K562 (cell line): ENCODE data around the gene PGAP2. TPM values are rescaled to one million over a fixed set of nuclear protein-coding genes. Genes with fewer than 3 reads are reported as not detected.
A peak's percentile ranks its signal among the peaks of the same experiment; 100 is the strongest.

ENCODE experiments used
- ARID1B ChIP-seq: fragments of 450-650 bp; IDR thresholded peaks from 2 replicates; pipeline ENCODE4 v1.6.1; 2016; ENCODE audit warnings: antibody characterized with exemption, mild to moderate bottlenecking, inconsistent platforms
- ATF1 ChIP-seq, 2 experiments: fragments of 450-650 bp in 1 of 2; IDR thresholded peaks; 2 replicates each; pipeline ENCODE4 v1.6.1; 2016; ENCODE audit warnings: missing compliant biosample characterization in 1 of 2, missing genetic modification characterization in 1 of 2
- CCNT2 ChIP-seq: IDR thresholded peaks from 2 replicates; pipeline ENCODE4 v1.6.1; 2011; ENCODE audit warnings: borderline replicate concordance, low read depth, mild to moderate bottlenecking, moderate library complexity, mixed read lengths, low read length; ENCODE audit not compliant: insufficient read length; ENCODE audit errors: extremely low read depth
- CEBPB ChIP-seq: fragments of 450-650 bp; IDR thresholded peaks from 2 replicates; pipeline ENCODE4 v1.6.1; 2016; ENCODE audit warnings: missing genetic modification characterization, missing compliant biosample characterization
- CHD2 ChIP-seq: IDR thresholded peaks from 2 replicates; pipeline ENCODE4 v1.6.1; 2011; ENCODE audit warnings: low read depth, low read length
- ESRRA ChIP-seq: fragments of 450-650 bp; IDR thresholded peaks from 2 replicates; pipeline ENCODE4 v1.6.1; 2014; ENCODE audit warnings: low read depth, mild to moderate bottlenecking, moderate library complexity, borderline replicate concordance
- HDAC2 ChIP-seq: fragments of 450-650 bp; IDR thresholded peaks from 2 replicates; pipeline ENCODE4 v1.6.1; 2016; ENCODE audit warnings: mild to moderate bottlenecking
- HDAC3 ChIP-seq: fragments of 450-650 bp; IDR thresholded peaks from 2 replicates; pipeline ENCODE4 v1.6.1; 2018; ENCODE audit warnings: borderline replicate concordance, mild to moderate bottlenecking, moderate library complexity; ENCODE audit not compliant: partially characterized antibody
- IFI16 ChIP-seq: fragments of 250-450 bp; sonication (Bioruptor Pico); IDR thresholded peaks from 2 replicates; pipeline ENCODE4 v2.1.2; 2022; ENCODE audit warnings: mild to moderate bottlenecking, inconsistent platforms
- JUND ChIP-seq, 2 experiments: IDR thresholded peaks; 2 replicates in 1 of 2; 3 replicates in 1 of 2; pipeline ENCODE4 v1.6.1; 2011; ENCODE audit warnings: borderline replicate concordance in 2 of 2, low read depth in 2 of 2, low read length in 2 of 2, improper control_type of control experiment in 1 of 2, missing biosample characterization in 1 of 2, missing genetic modification characterization in 1 of 2, missing genetic modification reagents in 1 of 2
- KDM1A ChIP-seq, 2 experiments: fragments of 450-650 bp; IDR thresholded peaks; 2 replicates each; pipeline ENCODE4 v1.6.1; 2016; ENCODE audit warnings: mild to moderate bottlenecking in 2 of 2
- MYNN ChIP-seq, 2 experiments: sonication (generic); formaldehyde crosslinking in 1 of 2; IDR thresholded peaks; 2 replicates each; pipeline versions ENCODE4 v1.5.0 to v1.6.1; 2016 to 2020; ENCODE audit warnings: antibody characterized with exemption in 1 of 2, missing genetic modification reagents in 1 of 2
- SAFB2 ChIP-seq: fragments of 200-400 bp; formaldehyde crosslinking; IDR thresholded peaks from 2 replicates; pipeline ENCODE4 v1.6.1; 2018; ENCODE audit warnings: borderline replicate concordance, low read length, low read depth, moderate library complexity; ENCODE audit not compliant: severe bottlenecking
- SMARCA4 ChIP-seq: fragments of 450-650 bp; IDR thresholded peaks from 2 replicates; pipeline ENCODE4 v1.6.1; 2016
- SRF ChIP-seq, 2 experiments: fragments of 250-450, 450-650 bp in 1 of 2; sonication (Bioruptor Pico) in 1 of 2; sonication (generic) in 1 of 2; formaldehyde crosslinking; IDR thresholded peaks; 2 replicates each; pipeline versions ENCODE4 v1.5.0 to v1.5.1; 2020 to 2022; ENCODE audit warnings: mild to moderate bottlenecking in 1 of 2, missing genetic modification reagents in 1 of 2
- TRIM24 ChIP-seq, 2 experiments: fragments of 450-650 bp; IDR thresholded peaks; 2 replicates each; pipeline ENCODE4 v1.6.1; 2016
- XRCC5 ChIP-seq: fragments of 200-400 bp; formaldehyde crosslinking; IDR thresholded peaks from 2 replicates; pipeline ENCODE4 v1.6.1; 2017; ENCODE audit warnings: low read depth, mild to moderate bottlenecking, low read length
- ZNF133 ChIP-seq: fragments of 250-450 bp; sonication (Bioruptor Pico); IDR thresholded peaks from 2 replicates; pipeline ENCODE4 v1.4.0; 2020; ENCODE audit warnings: mild to moderate bottlenecking
- ZNF23 ChIP-seq: fragments of 250-450 bp; sonication (Bioruptor Pico); IDR thresholded peaks from 2 replicates; pipeline ENCODE4 v1.4.0; 2020; ENCODE audit warnings: mild to moderate bottlenecking
- ZNF668 ChIP-seq: fragments of 250-450 bp; sonication (Bioruptor Pico); IDR thresholded peaks from 2 replicates; pipeline ENCODE4 v1.8.0; 2022; ENCODE audit warnings: mild to moderate bottlenecking, inconsistent platforms
- ZNF717 ChIP-seq: fragments of 250-450 bp; sonication (Bioruptor Pico); IDR thresholded peaks from 2 replicates; pipeline ENCODE4 v1.5.0; 2021
- polyA plus RNA-seq, 8 experiments: library from polyadenylated mRNA; depleted of rRNA in 4 of 8; stranded (reverse) in 5 of 8; unstranded in 3 of 8; fragments of >200 nt; fragmentation: Nextera tagmentation in 2 of 8; fragmentation: Illumina TruSeq in 1 of 8; extraction: Ambion mirVana in 2 of 8; extraction: Trizol in 1 of 8; gene quantifications; 2 replicates each; pipeline versions ENCODE4 v1.2.1 to v1.2.3, GENCODE V29; 2011 to 2014; ENCODE audit warnings: inconsistent platforms in 1 of 8, missing spikeins in 1 of 8
- total RNA-seq, 7 experiments: library from RNA; depleted of rRNA in 6 of 7; stranded (reverse); fragments of >200 nt in 6 of 7; fragmentation: Illumina TruSeq in 2 of 7; extraction: Trizol in 2 of 7; gene quantifications; 2 replicates each; pipeline versions ENCODE4 v1.2.1 to v1.2.3, GENCODE V29; 2011 to 2021; ENCODE audit warnings: low replicate concordance in 1 of 7
- TF ChIP-seq, protein P1 (sequence below): fragments of 450-650 bp; IDR thresholded peaks from 2 replicates; pipeline ENCODE4 v1.7.0; 2016; ENCODE audit warnings: borderline replicate concordance
- TF ChIP-seq, protein P2 (sequence below): IDR thresholded peaks from 3 replicates; pipeline ENCODE4 v1.6.1; 2011; ENCODE audit warnings: borderline replicate concordance, mild to moderate bottlenecking, moderate library complexity; ENCODE audit not compliant: insufficient read length; ENCODE audit errors: extremely low read depth

The PGAP2 gene
- total and polyA plus RNA-seq, 9 of the 15 experiments (the other 6 are each of a cell fraction or from before 2014, with no cell fraction given), result 17.9 to 47.2 (median 33.7) TPM

DNA sequence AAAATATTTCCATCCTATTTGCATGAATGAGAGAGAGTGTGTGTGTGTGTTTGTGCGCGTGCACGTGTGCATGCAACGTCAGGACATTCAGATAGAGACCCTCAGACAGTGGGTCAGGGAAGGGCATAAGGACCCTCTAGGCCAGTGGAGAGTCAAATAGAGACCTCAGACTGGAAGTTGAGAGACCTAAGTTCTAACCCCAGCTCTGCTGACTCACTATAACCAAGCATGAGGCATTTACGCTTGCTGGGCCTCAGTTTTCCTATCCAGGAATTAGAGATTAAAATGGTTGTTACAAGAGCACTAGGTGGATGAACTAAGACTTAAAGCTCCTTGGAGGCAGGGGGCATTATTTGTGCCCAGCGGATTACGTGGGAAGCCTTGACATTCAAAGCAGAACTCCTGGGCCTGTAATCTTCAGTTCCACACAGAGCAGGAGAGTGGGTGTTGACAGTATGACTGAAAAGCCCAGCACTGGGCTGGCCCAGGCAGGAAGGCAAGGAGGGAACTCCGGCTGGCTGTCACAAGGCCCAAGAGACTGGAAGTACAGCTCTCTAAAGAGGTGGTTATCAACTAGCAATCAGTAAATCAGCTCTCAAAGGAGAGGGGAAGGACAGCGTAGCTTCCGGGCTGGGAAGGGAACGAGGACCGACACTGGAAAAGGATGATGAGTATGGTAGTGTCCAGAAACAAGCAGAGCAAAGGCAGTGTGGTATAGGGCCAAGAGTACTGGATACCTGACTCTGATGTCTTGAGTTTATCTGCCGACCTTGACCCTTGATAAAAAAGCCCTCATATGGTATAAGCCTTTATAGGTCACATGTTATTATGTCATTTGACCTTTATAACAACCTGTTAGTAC is 23.2 kb downstream of the PGAP2 start (continued):
- TF ChIP-seq CHD2, result no peak
- peak; percentile 36 to 59; a peak in 2 of 4 replicates for TF ChIP-seq KDM1A (IDR thresholded peaks at IDR 0.05)
- no peak for TF ChIP-seq ATF1 (CRISPR knock-in tag; IDR thresholded peaks at IDR 0.05)
- peak; percentile 40 for TF ChIP-seq ATF1 (tag; IDR thresholded peaks at IDR 0.05)
- no peak for TF ChIP-seq ZNF717 (CRISPR knock-in tag)
- TF ChIP-seq CCNT2, result no peak
- TF ChIP-seq MYNN (IDR thresholded peaks at IDR 0.05), result no peak
- no peak for TF ChIP-seq MYNN (CRISPR knock-in tag; IDR thresholded peaks at IDR 0.05)
- TF ChIP-seq IFI16 (CRISPR knock-in tag), result no peak
- peak in 1 of 2 experiments; percentile 68; a peak in 1 of 4 replicates for TF ChIP-seq TRIM24 (IDR thresholded peaks at IDR 0.05)
- TF ChIP-seq ZNF23, result no peak
- TF ChIP-seq SAFB2, result no peak
- peak; percentile 41; the same call in 1 of the 2 replicates for TF ChIP-seq HDAC2
- TF ChIP-seq, protein P1, sequence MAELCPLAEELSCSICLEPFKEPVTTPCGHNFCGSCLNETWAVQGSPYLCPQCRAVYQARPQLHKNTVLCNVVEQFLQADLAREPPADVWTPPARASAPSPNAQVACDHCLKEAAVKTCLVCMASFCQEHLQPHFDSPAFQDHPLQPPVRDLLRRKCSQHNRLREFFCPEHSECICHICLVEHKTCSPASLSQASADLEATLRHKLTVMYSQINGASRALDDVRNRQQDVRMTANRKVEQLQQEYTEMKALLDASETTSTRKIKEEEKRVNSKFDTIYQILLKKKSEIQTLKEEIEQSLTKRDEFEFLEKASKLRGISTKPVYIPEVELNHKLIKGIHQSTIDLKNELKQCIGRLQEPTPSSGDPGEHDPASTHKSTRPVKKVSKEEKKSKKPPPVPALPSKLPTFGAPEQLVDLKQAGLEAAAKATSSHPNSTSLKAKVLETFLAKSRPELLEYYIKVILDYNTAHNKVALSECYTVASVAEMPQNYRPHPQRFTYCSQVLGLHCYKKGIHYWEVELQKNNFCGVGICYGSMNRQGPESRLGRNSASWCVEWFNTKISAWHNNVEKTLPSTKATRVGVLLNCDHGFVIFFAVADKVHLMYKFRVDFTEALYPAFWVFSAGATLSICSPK, result no peak
- TF ChIP-seq HDAC3, result no peak
- TF ChIP-seq ESRRA, result peak; percentile 81
- TF ChIP-seq, protein P2, sequence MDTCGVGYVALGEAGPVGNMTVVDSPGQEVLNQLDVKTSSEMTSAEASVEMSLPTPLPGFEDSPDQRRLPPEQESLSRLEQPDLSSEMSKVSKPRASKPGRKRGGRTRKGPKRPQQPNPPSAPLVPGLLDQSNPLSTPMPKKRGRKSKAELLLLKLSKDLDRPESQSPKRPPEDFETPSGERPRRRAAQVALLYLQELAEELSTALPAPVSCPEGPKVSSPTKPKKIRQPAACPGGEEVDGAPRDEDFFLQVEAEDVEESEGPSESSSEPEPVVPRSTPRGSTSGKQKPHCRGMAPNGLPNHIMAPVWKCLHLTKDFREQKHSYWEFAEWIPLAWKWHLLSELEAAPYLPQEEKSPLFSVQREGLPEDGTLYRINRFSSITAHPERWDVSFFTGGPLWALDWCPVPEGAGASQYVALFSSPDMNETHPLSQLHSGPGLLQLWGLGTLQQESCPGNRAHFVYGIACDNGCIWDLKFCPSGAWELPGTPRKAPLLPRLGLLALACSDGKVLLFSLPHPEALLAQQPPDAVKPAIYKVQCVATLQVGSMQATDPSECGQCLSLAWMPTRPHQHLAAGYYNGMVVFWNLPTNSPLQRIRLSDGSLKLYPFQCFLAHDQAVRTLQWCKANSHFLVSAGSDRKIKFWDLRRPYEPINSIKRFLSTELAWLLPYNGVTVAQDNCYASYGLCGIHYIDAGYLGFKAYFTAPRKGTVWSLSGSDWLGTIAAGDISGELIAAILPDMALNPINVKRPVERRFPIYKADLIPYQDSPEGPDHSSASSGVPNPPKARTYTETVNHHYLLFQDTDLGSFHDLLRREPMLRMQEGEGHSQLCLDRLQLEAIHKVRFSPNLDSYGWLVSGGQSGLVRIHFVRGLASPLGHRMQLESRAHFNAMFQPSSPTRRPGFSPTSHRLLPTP, result no peak
- peak; percentile 55 for TF ChIP-seq ARID1B
- TF ChIP-seq ZNF133, result no peak
- TF ChIP-seq JUND (IDR thresholded peaks at IDR 0.05; ENCODE audit: borderline replicate concordance, low read depth, low read length), result peak; percentile 41; the same call in 1 of the 2 replicates
- peak; percentile 44; the same call in 1 of the 3 replicates for TF ChIP-seq JUND (tag; IDR thresholded peaks at IDR 0.05; ENCODE audit: borderline replicate concordance, low read depth, low read length)
- TF ChIP-seq CEBPB (tag), result no peak
- TF ChIP-seq SRF (CRISPR knock-in tag; IDR thresholded peaks at IDR 0.05), result no peak
- TF ChIP-seq XRCC5, result no peak
- no peak for TF ChIP-seq ZNF668
- peak; percentile 61; the same call in 1 of the 2 replicates for TF ChIP-seq SMARCA4
